GM12878 (cell line): ENCODE measurements around the gene CCNDBP1. TPM values are rescaled to one million over a fixed set of nuclear protein-coding genes. Genes with fewer than 3 reads are reported as not detected.

ENCODE experiments used
- BACH1 ChIP-seq: fragments of 450-650 bp; IDR thresholded peaks from 2 replicates; pipeline ENCODE4 v1.6.1; 2017; ENCODE audit warnings: mild to moderate bottlenecking, borderline replicate concordance
- EP300 ChIP-seq, 2 experiments: fragments of 150-350 bp in 1 of 2; IDR thresholded peaks; 2 replicates each; pipeline ENCODE4 v1.6.1; 2011 to 2012; ENCODE audit warnings: low read depth in 2 of 2, low read length in 2 of 2, borderline replicate concordance in 1 of 2, improper control_type of control experiment in 1 of 2, inconsistent platforms in 1 of 2; ENCODE audit not compliant: control insufficient read depth in 1 of 2
- ETV6 ChIP-seq, 2 experiments: fragments of 450-650 bp in 1 of 2; IDR thresholded peaks in 1 of 2; conservative IDR thresholded peaks in 1 of 2; 2 replicates each; pipeline ENCODE4 v1.6.1; 2014; ENCODE audit warnings: antibody characterized with exemption in 1 of 2, borderline replicate concordance in 1 of 2, low read depth in 1 of 2, mild to moderate bottlenecking in 1 of 2, moderate library complexity in 1 of 2
- HDGF ChIP-seq: fragments of 450-650 bp; IDR thresholded peaks from 2 replicates; pipeline ENCODE4 v1.6.1; 2016; ENCODE audit warnings: antibody characterized with exemption
- LARP7 ChIP-seq: fragments of 450-650 bp; IDR thresholded peaks from 2 replicates; pipeline ENCODE4 v1.6.1; 2017; ENCODE audit warnings: mild to moderate bottlenecking
- NFIC ChIP-seq: IDR thresholded peaks from 2 replicates; pipeline ENCODE4 v1.6.1; 2012; ENCODE audit warnings: low read depth, mild to moderate bottlenecking, inconsistent platforms, low read length, moderate library complexity
- NRF1 ChIP-seq: conservative IDR thresholded peaks from 2 replicates; pipeline ENCODE4 v1.6.1; 2011; ENCODE audit warnings: mild to moderate bottlenecking, low read depth, low read length, improper control_type of control experiment
- POU2F2 ChIP-seq: IDR thresholded peaks from 3 replicates; pipeline ENCODE4 v1.6.1; 2011; ENCODE audit warnings: low read depth, mild to moderate bottlenecking, low read length, borderline replicate concordance
- RAD51 ChIP-seq: fragments of 450-650 bp; IDR thresholded peaks from 2 replicates; pipeline ENCODE4 v1.6.1; 2016; ENCODE audit warnings: moderate library complexity, mild to moderate bottlenecking, inconsistent platforms
- RELA ChIP-seq: fragments of 450-650 bp; IDR thresholded peaks from 2 replicates; pipeline ENCODE4 v1.8.0; 2014; ENCODE audit warnings: borderline replicate concordance; ENCODE audit not compliant: partially characterized antibody
- SMARCA5 ChIP-seq: fragments of 450-650 bp; IDR thresholded peaks from 2 replicates; pipeline ENCODE4 v1.6.1; 2017; ENCODE audit warnings: mild to moderate bottlenecking
- SREBF2 ChIP-seq: IDR thresholded peaks from 2 replicates; pipeline ENCODE4 v1.6.1; 2012; ENCODE audit warnings: mild to moderate bottlenecking, low read length
- TBL1XR1 ChIP-seq: IDR thresholded peaks from 2 replicates; pipeline ENCODE4 v1.6.1; 2012; ENCODE audit warnings: low read depth, low read length, improper control_type of control experiment
- ZNF274 ChIP-seq: IDR thresholded peaks from one replicate; pipeline ENCODE4 v1.8.0; 2011; ENCODE audit not compliant: insufficient read length, insufficient read depth
- ZNF384 ChIP-seq: IDR thresholded peaks from 2 replicates; pipeline ENCODE4 v1.6.1; 2012; ENCODE audit warnings: low read depth, mild to moderate bottlenecking, low read length, improper control_type of control experiment, borderline replicate concordance
- polyA plus RNA-seq, 11 experiments: library from polyadenylated mRNA; depleted of rRNA in 4 of 11; unstranded in 6 of 11; stranded (reverse) in 5 of 11; fragments of >200 nt; fragmentation: Nextera tagmentation in 4 of 11; fragmentation: Illumina TruSeq in 1 of 11; extraction: Ambion mirVana in 4 of 11; extraction: Trizol in 1 of 11; gene quantifications; 1 replicate in 1 of 11; 2 replicates in 10 of 11; pipeline versions ENCODE4 v1.2.1 to v1.2.3, GENCODE V29; 2011 to 2016; ENCODE audit warnings: inconsistent platforms in 2 of 11, missing spikeins in 2 of 11, low read depth in 1 of 11
- total RNA-seq, 4 experiments: library from RNA; depleted of rRNA in 3 of 4; stranded (reverse); fragments of >200 nt in 3 of 4; fragmentation: Illumina TruSeq in 1 of 4; extraction: Trizol in 1 of 4; gene quantifications; 2 replicates each; pipeline versions ENCODE4 v1.2.1 to v1.2.3, GENCODE V29; 2013 to 2021
- TF ChIP-seq, protein P1 (sequence below): IDR thresholded peaks from 2 replicates; pipeline ENCODE4 v1.6.1; 2011; ENCODE audit warnings: borderline replicate concordance, low read depth, mild to moderate bottlenecking, moderate library complexity, mixed read lengths, low read length; ENCODE audit not compliant: insufficient read depth; ENCODE audit errors: extremely low read length
- TF ChIP-seq, protein P2 (sequence below): fragments of 450-650 bp; IDR thresholded peaks from 2 replicates; pipeline ENCODE4 v1.6.1; 2014; ENCODE audit warnings: mild to moderate bottlenecking
- TF ChIP-seq, protein P3 (sequence below): IDR thresholded peaks from 2 replicates; pipeline ENCODE4 v1.6.1; 2011; ENCODE audit warnings: low read depth, low read length, improper control_type of control experiment, borderline replicate concordance
- TF ChIP-seq, protein P4 (sequence below): fragments of 450-650 bp; formaldehyde crosslinking; IDR thresholded peaks from 2 replicates; pipeline ENCODE4 v1.4.0; 2020; ENCODE audit warnings: mild to moderate bottlenecking, moderate library complexity
- TF ChIP-seq, protein P5 (sequence below): IDR thresholded peaks from 2 replicates; pipeline ENCODE4 v1.6.1; 2012; ENCODE audit warnings: low read depth, low read length, improper control_type of control experiment

The CCNDBP1 gene
- total and polyA plus RNA-seq, 10 of the 15 experiments (the other 5 are each of a cell fraction or from before 2014, with no cell fraction given): 30.1 to 86.7 (median 42.2) TPM

DNA sequence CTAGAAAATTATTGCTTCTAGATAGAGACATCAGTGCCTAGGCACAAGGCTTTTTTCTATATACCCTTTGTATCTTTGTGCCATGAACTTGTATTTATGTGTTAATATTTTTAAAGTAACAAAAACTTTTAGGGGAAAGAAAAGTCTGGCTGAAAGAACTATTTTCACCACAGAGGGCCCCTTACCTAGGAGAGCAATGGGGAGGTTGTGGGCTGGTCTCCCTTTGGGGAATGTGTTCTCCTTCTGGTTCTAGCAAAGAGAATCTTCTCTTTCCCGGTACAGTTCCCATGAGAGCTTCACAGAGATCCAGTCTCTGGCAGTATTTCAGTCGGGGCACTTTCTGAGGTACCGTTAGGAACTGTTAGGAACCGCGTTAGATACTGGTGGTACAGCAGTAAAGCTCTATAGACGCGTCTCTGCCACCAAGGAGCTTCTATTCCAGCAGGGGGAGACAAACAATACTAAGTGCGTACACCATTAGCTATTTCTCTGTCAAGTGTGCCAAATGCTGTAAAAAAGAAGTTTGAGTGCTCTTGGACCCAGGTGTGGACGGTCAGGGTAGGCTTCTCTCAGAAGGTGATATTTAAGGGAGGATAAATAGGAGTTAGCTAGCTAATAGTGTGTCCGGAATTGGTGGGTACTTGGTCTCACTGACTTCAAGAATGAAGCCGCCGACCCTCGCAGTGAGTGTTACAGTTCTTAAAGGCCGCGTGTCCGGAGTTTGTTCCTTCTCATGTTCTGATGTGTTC lies 40.2 kb downstream of the CCNDBP1 start (continued):
- TF ChIP-seq, protein P1, sequence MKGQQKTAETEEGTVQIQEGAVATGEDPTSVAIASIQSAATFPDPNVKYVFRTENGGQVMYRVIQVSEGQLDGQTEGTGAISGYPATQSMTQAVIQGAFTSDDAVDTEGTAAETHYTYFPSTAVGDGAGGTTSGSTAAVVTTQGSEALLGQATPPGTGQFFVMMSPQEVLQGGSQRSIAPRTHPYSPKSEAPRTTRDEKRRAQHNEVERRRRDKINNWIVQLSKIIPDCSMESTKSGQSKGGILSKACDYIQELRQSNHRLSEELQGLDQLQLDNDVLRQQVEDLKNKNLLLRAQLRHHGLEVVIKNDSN: no peak
- TF ChIP-seq ZNF274 (no peak), BACH1 (no peak), EP300 (IDR thresholded peaks at IDR 0.05; ENCODE audit: borderline replicate concordance in 1 of 2, control insufficient read depth in 1 of 2, low read depth in 2 of 2, low read length in 2 of 2) (no peak), NRF1 (no peak), HDGF (no peak), LARP7 (0 out of 2 replicates have a peak, but pooled peaks have one; percentile 17), SREBF2 (no peak), RELA (no peak), SMARCA5 (peak; percentile 83; the same call in 1 of the 2 replicates), RAD51 (no peak), ETV6 (conservative IDR thresholded peaks at IDR 0.05 in 1 of 2, IDR thresholded peaks at IDR 0.05 in 1 of 2; ENCODE audit: borderline replicate concordance in 1 of 2, low read depth in 1 of 2) (no peak), POU2F2 (no peak), TBL1XR1 (no peak), ZNF384 (no peak), NFIC (no peak)
- TF ChIP-seq, protein P2, sequence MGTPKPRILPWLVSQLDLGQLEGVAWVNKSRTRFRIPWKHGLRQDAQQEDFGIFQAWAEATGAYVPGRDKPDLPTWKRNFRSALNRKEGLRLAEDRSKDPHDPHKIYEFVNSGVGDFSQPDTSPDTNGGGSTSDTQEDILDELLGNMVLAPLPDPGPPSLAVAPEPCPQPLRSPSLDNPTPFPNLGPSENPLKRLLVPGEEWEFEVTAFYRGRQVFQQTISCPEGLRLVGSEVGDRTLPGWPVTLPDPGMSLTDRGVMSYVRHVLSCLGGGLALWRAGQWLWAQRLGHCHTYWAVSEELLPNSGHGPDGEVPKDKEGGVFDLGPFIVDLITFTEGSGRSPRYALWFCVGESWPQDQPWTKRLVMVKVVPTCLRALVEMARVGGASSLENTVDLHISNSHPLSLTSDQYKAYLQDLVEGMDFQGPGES: no peak
- TF ChIP-seq, protein P3, sequence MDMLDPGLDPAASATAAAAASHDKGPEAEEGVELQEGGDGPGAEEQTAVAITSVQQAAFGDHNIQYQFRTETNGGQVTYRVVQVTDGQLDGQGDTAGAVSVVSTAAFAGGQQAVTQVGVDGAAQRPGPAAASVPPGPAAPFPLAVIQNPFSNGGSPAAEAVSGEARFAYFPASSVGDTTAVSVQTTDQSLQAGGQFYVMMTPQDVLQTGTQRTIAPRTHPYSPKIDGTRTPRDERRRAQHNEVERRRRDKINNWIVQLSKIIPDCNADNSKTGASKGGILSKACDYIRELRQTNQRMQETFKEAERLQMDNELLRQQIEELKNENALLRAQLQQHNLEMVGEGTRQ: no peak
- TF ChIP-seq, protein P4, sequence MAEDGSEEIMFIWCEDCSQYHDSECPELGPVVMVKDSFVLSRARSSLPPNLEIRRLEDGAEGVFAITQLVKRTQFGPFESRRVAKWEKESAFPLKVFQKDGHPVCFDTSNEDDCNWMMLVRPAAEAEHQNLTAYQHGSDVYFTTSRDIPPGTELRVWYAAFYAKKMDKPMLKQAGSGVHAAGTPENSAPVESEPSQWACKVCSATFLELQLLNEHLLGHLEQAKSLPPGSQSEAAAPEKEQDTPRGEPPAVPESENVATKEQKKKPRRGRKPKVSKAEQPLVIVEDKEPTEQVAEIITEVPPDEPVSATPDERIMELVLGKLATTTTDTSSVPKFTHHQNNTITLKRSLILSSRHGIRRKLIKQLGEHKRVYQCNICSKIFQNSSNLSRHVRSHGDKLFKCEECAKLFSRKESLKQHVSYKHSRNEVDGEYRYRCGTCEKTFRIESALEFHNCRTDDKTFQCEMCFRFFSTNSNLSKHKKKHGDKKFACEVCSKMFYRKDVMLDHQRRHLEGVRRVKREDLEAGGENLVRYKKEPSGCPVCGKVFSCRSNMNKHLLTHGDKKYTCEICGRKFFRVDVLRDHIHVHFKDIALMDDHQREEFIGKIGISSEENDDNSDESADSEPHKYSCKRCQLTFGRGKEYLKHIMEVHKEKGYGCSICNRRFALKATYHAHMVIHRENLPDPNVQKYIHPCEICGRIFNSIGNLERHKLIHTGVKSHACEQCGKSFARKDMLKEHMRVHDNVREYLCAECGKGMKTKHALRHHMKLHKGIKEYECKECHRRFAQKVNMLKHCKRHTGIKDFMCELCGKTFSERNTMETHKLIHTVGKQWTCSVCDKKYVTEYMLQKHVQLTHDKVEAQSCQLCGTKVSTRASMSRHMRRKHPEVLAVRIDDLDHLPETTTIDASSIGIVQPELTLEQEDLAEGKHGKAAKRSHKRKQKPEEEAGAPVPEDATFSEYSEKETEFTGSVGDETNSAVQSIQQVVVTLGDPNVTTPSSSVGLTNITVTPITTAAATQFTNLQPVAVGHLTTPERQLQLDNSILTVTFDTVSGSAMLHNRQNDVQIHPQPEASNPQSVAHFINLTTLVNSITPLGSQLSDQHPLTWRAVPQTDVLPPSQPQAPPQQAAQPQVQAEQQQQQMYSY (CRISPR knock-in tag): no peak
- TF ChIP-seq, protein P5, sequence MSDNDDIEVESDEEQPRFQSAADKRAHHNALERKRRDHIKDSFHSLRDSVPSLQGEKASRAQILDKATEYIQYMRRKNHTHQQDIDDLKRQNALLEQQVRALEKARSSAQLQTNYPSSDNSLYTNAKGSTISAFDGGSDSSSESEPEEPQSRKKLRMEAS: no peak
